GM19397 (cell line): Measurements from ENCODE around the gene PPP1R16B.
"Not testable (repeated sequence)": the region's sequence is repeated elsewhere in the genome, so short reads cannot be mapped to it uniquely, and the experiment has no call there.

ENCODE experiments used
- ATAC-seq: cut with Tn5 transposase; IDR thresholded peaks from one replicate; pipeline ENCODE4 v1.9.1; 2021; ENCODE audit warnings: mild to moderate bottlenecking, moderate library complexity; ENCODE audit not compliant: unreplicated experiment

Gene PPP1R16B

GRCh38 chr20:38791291-38791690 is 14.2 kb upstream of the PPP1R16B start:
- ATAC-seq: no peak

GRCh38 chr20:38791940-38792339 is 13.6 kb upstream of the PPP1R16B start:
- no peak for ATAC-seq

- not testable (repeated sequence) for ATAC-seq
These were observed 11.4 kb upstream of the PPP1R16B start for GRCh38 chr20:38794057-38794456.

GRCh38 chr20:38798266-38798665 is 7.2 kb upstream of the PPP1R16B start:
- ATAC-seq: no peak

- no peak for ATAC-seq
These were observed 6.3 kb upstream of the PPP1R16B start for GRCh38 chr20:38799203-38799602.

GRCh38 chr20:38800882-38801281 is 4.6 kb upstream of the PPP1R16B start:
- ATAC-seq: no peak

GRCh38 chr20:38804221-38804620 is 1.3 kb upstream of the PPP1R16B start:
- ATAC-seq: no peak

- ATAC-seq: no peak
These were observed 605 bp upstream of the PPP1R16B start for GRCh38 chr20:38804682-38805501.

- ATAC-seq: no peak
These were observed 709 bp downstream of the PPP1R16B start for GRCh38 chr20:38805958-38806854.

- ATAC-seq: no peak
These were observed 1.6 kb downstream of the PPP1R16B start for GRCh38 chr20:38806855-38807655.

- ATAC-seq: no peak
These were observed 4.4 kb downstream of the PPP1R16B start for GRCh38 chr20:38809942-38810341.

- ATAC-seq: no peak
These were observed 5.6 kb downstream of the PPP1R16B start for GRCh38 chr20:38810926-38811630.

- no peak for ATAC-seq
These were observed 6.3 kb downstream of the PPP1R16B start for GRCh38 chr20:38811769-38812168.

GRCh38 chr20:38812182-38812581 is 6.7 kb downstream of the PPP1R16B start:
- no peak for ATAC-seq

GRCh38 chr20:38812709-38813573 is 7.4 kb downstream of the PPP1R16B start:
- no peak for ATAC-seq

GRCh38 chr20:38813574-38813962 is 8.1 kb downstream of the PPP1R16B start:
- not testable (repeated sequence) for ATAC-seq

- no peak for ATAC-seq
These were observed 9.9 kb downstream of the PPP1R16B start for GRCh38 chr20:38815446-38815845.

GRCh38 chr20:38818113-38819065 is 12.9 kb downstream of the PPP1R16B start:
- ATAC-seq: no peak
